K562 (cell line): Measurements from ENCODE around the gene RNF151. TPM values are rescaled to one million over a fixed set of nuclear protein-coding genes. Genes with fewer than 3 reads are reported as not detected.
A peak's percentile ranks its signal among the peaks of the same experiment; 100 is the strongest.

ENCODE experiments used
- ARID2 ChIP-seq: fragments of 450-650 bp; IDR thresholded peaks from 2 replicates; pipeline ENCODE4 v1.6.1; 2017; ENCODE audit warnings: antibody characterized with exemption, mild to moderate bottlenecking
- CCAR2 ChIP-seq: fragments of 200-400 bp; formaldehyde crosslinking; IDR thresholded peaks from 2 replicates; pipeline ENCODE4 v1.6.1; 2017; ENCODE audit warnings: mild to moderate bottlenecking, low read depth, low read length
- CHD1 ChIP-seq: fragments of 200-600 bp; sonication (generic); IDR thresholded peaks from one replicate; pipeline ENCODE4 v1.6.1; 2012; ENCODE audit warnings: mild to moderate bottlenecking, moderate library complexity, low read length, inconsistent platforms
- MAX ChIP-seq: sonication (generic); formaldehyde crosslinking; IDR thresholded peaks from 2 replicates; pipeline ENCODE4 v1.9.0; 2022; ENCODE audit warnings: mild to moderate bottlenecking, missing genetic modification reagents
- MCM2 ChIP-seq: fragments of 450-650 bp; IDR thresholded peaks from 2 replicates; pipeline ENCODE4 v1.6.1; 2017; ENCODE audit warnings: low read depth, mild to moderate bottlenecking
- MCM5 ChIP-seq: fragments of 450-650 bp; IDR thresholded peaks from 2 replicates; pipeline ENCODE4 v1.6.1; 2016; ENCODE audit warnings: low read depth
- MECOM ChIP-seq: fragments of 250-450 bp; sonication (Bioruptor Pico); IDR thresholded peaks from 2 replicates; pipeline ENCODE4 v1.8.0; 2022; ENCODE audit warnings: inconsistent platforms
- NR2C2 ChIP-seq, 2 experiments: fragments of 200-800 bp in 1 of 2; sonication (Bioruptor generic) in 1 of 2; sonication (generic) in 1 of 2; formaldehyde crosslinking in 1 of 2; IDR thresholded peaks; 2 replicates each; pipeline versions ENCODE4 v1.6.1 to v1.8.0; 2016 to 2022; ENCODE audit warnings: mild to moderate bottlenecking in 1 of 2, missing compliant biosample characterization in 1 of 2, missing genetic modification characterization in 1 of 2, missing genetic modification reagents in 1 of 2
- TSHZ1 ChIP-seq: fragments of 250-450 bp; sonication (Bioruptor Pico); IDR thresholded peaks from 2 replicates; pipeline ENCODE4 v1.4.0; 2020; ENCODE audit warnings: mild to moderate bottlenecking, moderate library complexity
- U2AF2 ChIP-seq: fragments of 200-400 bp; formaldehyde crosslinking; optimal IDR thresholded peaks from 2 replicates; pipeline ENCODE3; 2017; ENCODE audit warnings: low read depth, mild to moderate bottlenecking, low read length
- ZFP36 ChIP-seq: fragments of 150-350 bp; IDR thresholded peaks from 2 replicates; pipeline ENCODE4 v1.6.1; 2018; ENCODE audit warnings: low read length, low read depth; ENCODE audit not compliant: partially characterized antibody
- ZFX ChIP-seq: sonication (generic); formaldehyde crosslinking; IDR thresholded peaks from 2 replicates; pipeline ENCODE4 v1.8.0; 2022; ENCODE audit warnings: mild to moderate bottlenecking, missing genetic modification reagents, moderate library complexity
- ZNF197 ChIP-seq: fragments of 200-800 bp; sonication (Bioruptor generic); IDR thresholded peaks from 2 replicates; pipeline ENCODE4 v1.6.1; 2016; ENCODE audit warnings: low read depth, missing genetic modification characterization, missing compliant biosample characterization
- ZNF282 ChIP-seq: sonication (generic); formaldehyde crosslinking; IDR thresholded peaks from 2 replicates; pipeline ENCODE4 v1.8.1; 2023; ENCODE audit warnings: missing genetic modification reagents
- ZNF431 ChIP-seq: sonication (generic); formaldehyde crosslinking; IDR thresholded peaks from 2 replicates; pipeline ENCODE4 v1.8.0; 2022; ENCODE audit warnings: mild to moderate bottlenecking, missing genetic modification reagents
- ZNF561 ChIP-seq: fragments of 450-650 bp; formaldehyde crosslinking; conservative IDR thresholded peaks from 2 replicates; pipeline ENCODE4 v1.4.0; 2020; ENCODE audit warnings: mild to moderate bottlenecking, moderate library complexity
- ZNF584 ChIP-seq: fragments of 200-800 bp; sonication (Bioruptor generic); IDR thresholded peaks from 2 replicates; pipeline ENCODE4 v1.6.1; 2016; ENCODE audit warnings: low read depth, mild to moderate bottlenecking, missing genetic modification characterization, missing compliant biosample characterization
- ZNF586 ChIP-seq: fragments of 450-650 bp; formaldehyde crosslinking; conservative IDR thresholded peaks from 2 replicates; pipeline ENCODE4 v1.4.0; 2020; ENCODE audit warnings: mild to moderate bottlenecking, moderate library complexity
- polyA plus RNA-seq, 8 experiments: library from polyadenylated mRNA; depleted of rRNA in 4 of 8; stranded (reverse) in 5 of 8; unstranded in 3 of 8; fragments of >200 nt; fragmentation: Nextera tagmentation in 2 of 8; fragmentation: Illumina TruSeq in 1 of 8; extraction: Ambion mirVana in 2 of 8; extraction: Trizol in 1 of 8; gene quantifications; 2 replicates each; pipeline versions ENCODE4 v1.2.1 to v1.2.3, GENCODE V29; 2011 to 2014; ENCODE audit warnings: inconsistent platforms in 1 of 8, missing spikeins in 1 of 8
- total RNA-seq, 7 experiments: library from RNA; depleted of rRNA in 6 of 7; stranded (reverse); fragments of >200 nt in 6 of 7; fragmentation: Illumina TruSeq in 2 of 7; extraction: Trizol in 2 of 7; gene quantifications; 2 replicates each; pipeline versions ENCODE4 v1.2.1 to v1.2.3, GENCODE V29; 2011 to 2021; ENCODE audit warnings: low replicate concordance in 1 of 7
- TF ChIP-seq, protein P1 (sequence below): IDR thresholded peaks from 2 replicates; pipeline ENCODE4 v1.6.1; 2016; ENCODE audit warnings: missing genetic modification characterization, missing compliant biosample characterization
- TF ChIP-seq, protein P2 (sequence below): fragments of 200-400 bp; formaldehyde crosslinking; IDR thresholded peaks from 2 replicates; pipeline ENCODE4 v1.6.1; 2017; ENCODE audit warnings: mild to moderate bottlenecking, low read depth, low read length, moderate library complexity

RNF151 gene
- total and polyA plus RNA-seq, 9 of the 15 experiments (the other 6 are each of a cell fraction or from before 2014, with no cell fraction given), result not detected

DNA sequence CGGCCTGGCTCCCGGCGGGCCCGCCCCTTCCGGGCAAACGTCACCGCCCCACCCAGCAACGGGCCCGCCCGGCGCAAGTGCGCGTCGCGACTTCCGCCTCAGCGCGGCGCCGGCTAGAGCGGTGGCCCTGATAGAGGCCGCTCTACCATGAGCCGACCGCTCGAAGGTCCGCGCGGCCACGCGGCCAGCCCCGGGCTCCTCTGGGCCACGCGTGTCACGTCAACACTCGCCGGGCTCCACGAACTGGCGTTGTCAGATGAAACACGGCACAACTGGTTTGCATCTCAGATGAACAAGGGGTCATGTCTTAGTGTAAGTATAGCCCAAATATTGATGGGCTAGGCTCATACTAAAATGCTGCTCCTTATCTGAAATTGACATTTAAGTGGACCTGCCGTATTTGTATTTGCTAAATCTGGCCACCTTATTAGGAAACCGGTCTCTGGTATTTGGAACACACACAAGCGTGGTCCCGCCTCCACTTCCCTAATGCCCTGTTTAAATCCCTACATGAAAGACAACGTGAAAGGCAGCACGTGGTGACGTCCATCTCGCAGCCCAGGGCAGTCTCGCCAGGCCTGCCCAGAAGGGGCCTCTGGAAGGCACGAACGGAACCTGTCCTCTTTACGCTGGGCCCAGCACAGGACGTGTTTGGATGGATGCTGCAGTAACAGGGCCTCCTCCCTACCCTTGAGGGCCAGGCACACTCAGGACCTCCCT is 43.3 kb downstream of the RNF151 start, which contains the start of gene ZNF598 (continued):
- no peak for TF ChIP-seq U2AF2
- peak; percentile 95 for TF ChIP-seq ZFX
- peak; percentile 96 for TF ChIP-seq MAX (CRISPR knock-in tag)
- peak; percentile 62; the same call in 1 of the 2 replicates for TF ChIP-seq ZNF431 (CRISPR knock-in tag)
- TF ChIP-seq TSHZ1 (CRISPR knock-in tag), result no peak
- no peak for TF ChIP-seq ZNF586 (CRISPR knock-in tag)
- TF ChIP-seq ZNF197 (CRISPR knock-in tag), result peak; percentile 30; the same call in 1 of the 2 replicates
- TF ChIP-seq ARID2, result no peak
- TF ChIP-seq, protein P1, sequence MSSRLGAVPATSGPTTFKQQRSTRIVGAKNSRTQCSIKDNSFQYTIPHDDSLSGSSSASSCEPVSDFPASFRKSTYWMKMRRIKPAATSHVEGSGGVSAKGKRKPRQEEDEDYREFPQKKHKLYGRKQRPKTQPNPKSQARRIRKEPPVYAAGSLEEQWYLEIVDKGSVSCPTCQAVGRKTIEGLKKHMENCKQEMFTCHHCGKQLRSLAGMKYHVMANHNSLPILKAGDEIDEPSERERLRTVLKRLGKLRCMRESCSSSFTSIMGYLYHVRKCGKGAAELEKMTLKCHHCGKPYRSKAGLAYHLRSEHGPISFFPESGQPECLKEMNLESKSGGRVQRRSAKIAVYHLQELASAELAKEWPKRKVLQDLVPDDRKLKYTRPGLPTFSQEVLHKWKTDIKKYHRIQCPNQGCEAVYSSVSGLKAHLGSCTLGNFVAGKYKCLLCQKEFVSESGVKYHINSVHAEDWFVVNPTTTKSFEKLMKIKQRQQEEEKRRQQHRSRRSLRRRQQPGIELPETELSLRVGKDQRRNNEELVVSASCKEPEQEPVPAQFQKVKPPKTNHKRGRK (tag), result no peak
- no peak for TF ChIP-seq ZNF584 (CRISPR knock-in tag)
- TF ChIP-seq MCM5, result no peak
- TF ChIP-seq CCAR2, result no peak
- no peak for TF ChIP-seq MCM2
- peak; percentile 69 for TF ChIP-seq CHD1
- peak; percentile 9 for TF ChIP-seq ZFP36
- TF ChIP-seq ZNF561 (CRISPR knock-in tag), result no peak
- TF ChIP-seq NR2C2 (CRISPR knock-in tag; IDR thresholded peaks at IDR 0.05), result no peak
- TF ChIP-seq NR2C2 (tag; IDR thresholded peaks at IDR 0.05), result peak; percentile 67
- TF ChIP-seq ZNF282 (CRISPR knock-in tag), result 0 out of 2 replicates have a peak, but pooled peaks have one; percentile 2
- TF ChIP-seq, protein P2, sequence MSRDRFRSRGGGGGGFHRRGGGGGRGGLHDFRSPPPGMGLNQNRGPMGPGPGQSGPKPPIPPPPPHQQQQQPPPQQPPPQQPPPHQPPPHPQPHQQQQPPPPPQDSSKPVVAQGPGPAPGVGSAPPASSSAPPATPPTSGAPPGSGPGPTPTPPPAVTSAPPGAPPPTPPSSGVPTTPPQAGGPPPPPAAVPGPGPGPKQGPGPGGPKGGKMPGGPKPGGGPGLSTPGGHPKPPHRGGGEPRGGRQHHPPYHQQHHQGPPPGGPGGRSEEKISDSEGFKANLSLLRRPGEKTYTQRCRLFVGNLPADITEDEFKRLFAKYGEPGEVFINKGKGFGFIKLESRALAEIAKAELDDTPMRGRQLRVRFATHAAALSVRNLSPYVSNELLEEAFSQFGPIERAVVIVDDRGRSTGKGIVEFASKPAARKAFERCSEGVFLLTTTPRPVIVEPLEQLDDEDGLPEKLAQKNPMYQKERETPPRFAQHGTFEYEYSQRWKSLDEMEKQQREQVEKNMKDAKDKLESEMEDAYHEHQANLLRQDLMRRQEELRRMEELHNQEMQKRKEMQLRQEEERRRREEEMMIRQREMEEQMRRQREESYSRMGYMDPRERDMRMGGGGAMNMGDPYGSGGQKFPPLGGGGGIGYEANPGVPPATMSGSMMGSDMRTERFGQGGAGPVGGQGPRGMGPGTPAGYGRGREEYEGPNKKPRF, result no peak
- no peak for TF ChIP-seq MECOM
